ENCODE data around the gene DMRTA2.

DNA sequence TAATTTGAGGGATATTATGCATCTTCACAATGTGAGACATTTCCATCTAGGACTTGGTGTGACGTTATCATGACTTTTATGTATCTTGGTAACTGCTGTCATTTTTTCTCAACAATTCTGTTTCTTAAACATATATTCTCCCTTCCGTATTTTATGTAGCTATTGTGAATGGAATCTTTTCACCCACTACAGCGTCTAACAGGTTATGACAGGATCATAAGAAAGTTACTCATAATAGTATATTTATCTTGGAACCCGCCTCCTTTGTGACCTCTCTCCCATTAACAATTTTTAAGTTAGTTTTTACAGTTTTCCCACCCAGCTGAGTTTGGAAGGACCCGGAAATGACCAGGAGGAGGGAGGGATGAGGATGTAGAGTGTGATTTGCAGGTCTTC is 6.8 kb upstream of the DMRTA2 start:
- TF ChIP-seq, protein P1, sequence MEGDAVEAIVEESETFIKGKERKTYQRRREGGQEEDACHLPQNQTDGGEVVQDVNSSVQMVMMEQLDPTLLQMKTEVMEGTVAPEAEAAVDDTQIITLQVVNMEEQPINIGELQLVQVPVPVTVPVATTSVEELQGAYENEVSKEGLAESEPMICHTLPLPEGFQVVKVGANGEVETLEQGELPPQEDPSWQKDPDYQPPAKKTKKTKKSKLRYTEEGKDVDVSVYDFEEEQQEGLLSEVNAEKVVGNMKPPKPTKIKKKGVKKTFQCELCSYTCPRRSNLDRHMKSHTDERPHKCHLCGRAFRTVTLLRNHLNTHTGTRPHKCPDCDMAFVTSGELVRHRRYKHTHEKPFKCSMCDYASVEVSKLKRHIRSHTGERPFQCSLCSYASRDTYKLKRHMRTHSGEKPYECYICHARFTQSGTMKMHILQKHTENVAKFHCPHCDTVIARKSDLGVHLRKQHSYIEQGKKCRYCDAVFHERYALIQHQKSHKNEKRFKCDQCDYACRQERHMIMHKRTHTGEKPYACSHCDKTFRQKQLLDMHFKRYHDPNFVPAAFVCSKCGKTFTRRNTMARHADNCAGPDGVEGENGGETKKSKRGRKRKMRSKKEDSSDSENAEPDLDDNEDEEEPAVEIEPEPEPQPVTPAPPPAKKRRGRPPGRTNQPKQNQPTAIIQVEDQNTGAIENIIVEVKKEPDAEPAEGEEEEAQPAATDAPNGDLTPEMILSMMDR (IDR thresholded peaks at IDR 0.05; ENCODE audit: low read depth, low read length), result no peak
- TF ChIP-seq POLR2A (IDR thresholded peaks at IDR 0.05; ENCODE audit: extremely low read depth, insufficient read length), result no peak
- TF ChIP-seq, protein P2, sequence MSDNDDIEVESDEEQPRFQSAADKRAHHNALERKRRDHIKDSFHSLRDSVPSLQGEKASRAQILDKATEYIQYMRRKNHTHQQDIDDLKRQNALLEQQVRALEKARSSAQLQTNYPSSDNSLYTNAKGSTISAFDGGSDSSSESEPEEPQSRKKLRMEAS (IDR thresholded peaks at IDR 0.05; ENCODE audit: low read depth, low read length), result no peak

Data from NB4 (cell line).